SK-N-MC (cell line): ENCODE data around the gene TPM4.

Source experiments
- DNase-seq: peaks from one replicate; pipeline ENCODE4 v3.0.0-alpha.2; 2011; ENCODE audit warnings: low read depth, low spot score
- H3K27ac ChIP-seq: fragments of 200-600 bp; sonication (generic); 2 replicates; pipeline ENCODE4 v1.5.1; 2016; ENCODE audit warnings: mixed run types
- H3K36me3 ChIP-seq: fragments of 200-600 bp; sonication (generic); 2 replicates; pipeline ENCODE4 v1.6.1; 2017; ENCODE audit warnings: antibody characterized with exemption, low read length, mixed read lengths; ENCODE audit not compliant: insufficient read depth
- H3K4me3 ChIP-seq: fragments of 200-600 bp; sonication (generic); 2 replicates; pipeline ENCODE4 v1.5.1; 2016
- H3K9ac ChIP-seq: fragments of 200-600 bp; sonication (generic); 2 replicates; pipeline ENCODE4 v1.8.0; 2017; ENCODE audit warnings: mixed run types, mixed read lengths; ENCODE audit not compliant: insufficient read length
- H3K9me3 ChIP-seq: fragments of 200-600 bp; sonication (generic); 2 replicates; pipeline ENCODE4 v1.6.1; 2017; ENCODE audit warnings: low read depth, mild to moderate bottlenecking, antibody characterized with exemption, low read length, moderate library complexity, mixed read lengths
- EZH2 ChIP-seq: fragments of 200-600 bp; sonication (generic); IDR thresholded peaks from one replicate; pipeline ENCODE4 v1.6.1; 2017; ENCODE audit warnings: antibody characterized with exemption
- FOXP2 ChIP-seq: optimal IDR thresholded peaks from 2 replicates; pipeline ENCODE3; 2011; ENCODE audit warnings: mild to moderate bottlenecking, moderate library complexity; ENCODE audit not compliant: insufficient read depth; ENCODE audit errors: extremely low read length, control extremely low read depth
- POLR2AphosphoS5 ChIP-seq: IDR thresholded peaks from 2 replicates; pipeline ENCODE4 v1.6.1; 2012; ENCODE audit warnings: mild to moderate bottlenecking, low read depth, low read length, borderline replicate concordance

Gene TPM4

DNA sequence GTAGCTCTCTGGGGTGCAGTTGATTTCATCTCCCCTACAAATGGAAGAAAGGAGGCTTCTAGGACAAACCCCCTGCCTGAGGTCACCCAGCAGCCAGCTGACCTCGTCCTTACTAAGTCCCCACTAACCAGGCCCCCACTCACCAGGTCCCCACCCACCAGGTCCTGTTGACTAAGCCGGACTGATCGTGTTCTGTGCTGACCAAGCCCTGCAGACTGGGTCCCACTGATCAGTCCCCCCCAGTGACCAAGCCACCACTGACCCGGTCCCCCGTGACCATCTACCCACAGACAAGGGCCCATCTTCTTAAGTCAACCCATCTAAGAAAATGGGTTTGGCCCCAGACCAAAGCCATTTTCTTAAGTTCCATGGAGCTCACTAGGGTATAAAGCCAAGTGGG is 36.8 kb upstream of the TPM4 start:
- no peaks in the 10 kb centered on the region for H3K36me3 ChIP-seq
- H3K4me3 ChIP-seq = no peak overlapping the region
- TF ChIP-seq EZH2 = no peak
- no peak for TF ChIP-seq FOXP2
- no peak for TF ChIP-seq POLR2AphosphoS5
- H3K9ac ChIP-seq = no peak overlapping the region
- no peak overlapping the region for H3K27ac ChIP-seq
- H3K9me3 ChIP-seq = no peaks in the 10 kb centered on the region
- DNase-seq = no peak

DNA sequence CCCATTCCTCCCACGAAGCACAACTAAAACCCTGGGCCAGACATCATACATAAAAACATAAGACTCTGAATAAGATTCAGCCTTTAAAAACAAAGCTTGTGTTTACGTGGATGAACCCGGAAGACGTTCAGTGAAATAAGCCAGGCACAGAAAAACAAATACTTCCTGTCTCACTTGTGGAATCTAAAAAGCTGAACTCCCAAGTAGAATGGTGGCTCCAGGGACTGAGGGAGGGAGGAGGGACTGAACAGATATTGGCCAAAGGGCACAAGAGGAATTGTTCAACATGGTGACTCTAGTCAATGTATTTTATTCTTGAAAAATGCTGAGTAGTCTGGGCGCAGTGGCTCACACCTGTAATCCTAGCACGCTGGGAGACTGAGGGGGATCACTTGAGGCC is 35.7 kb upstream of the TPM4 start:
- Histone ChIP-seq H3K36me3 (no peaks in the 10 kb centered on the region), H3K27ac (no peak overlapping the region), H3K9me3 (no peaks in the 10 kb centered on the region), H3K4me3 (no peak overlapping the region), H3K9ac (no peak overlapping the region)
- no peak for TF ChIP-seq POLR2AphosphoS5
- no peak for TF ChIP-seq FOXP2
- TF ChIP-seq EZH2 = no peak
- no peak for DNase-seq

DNA sequence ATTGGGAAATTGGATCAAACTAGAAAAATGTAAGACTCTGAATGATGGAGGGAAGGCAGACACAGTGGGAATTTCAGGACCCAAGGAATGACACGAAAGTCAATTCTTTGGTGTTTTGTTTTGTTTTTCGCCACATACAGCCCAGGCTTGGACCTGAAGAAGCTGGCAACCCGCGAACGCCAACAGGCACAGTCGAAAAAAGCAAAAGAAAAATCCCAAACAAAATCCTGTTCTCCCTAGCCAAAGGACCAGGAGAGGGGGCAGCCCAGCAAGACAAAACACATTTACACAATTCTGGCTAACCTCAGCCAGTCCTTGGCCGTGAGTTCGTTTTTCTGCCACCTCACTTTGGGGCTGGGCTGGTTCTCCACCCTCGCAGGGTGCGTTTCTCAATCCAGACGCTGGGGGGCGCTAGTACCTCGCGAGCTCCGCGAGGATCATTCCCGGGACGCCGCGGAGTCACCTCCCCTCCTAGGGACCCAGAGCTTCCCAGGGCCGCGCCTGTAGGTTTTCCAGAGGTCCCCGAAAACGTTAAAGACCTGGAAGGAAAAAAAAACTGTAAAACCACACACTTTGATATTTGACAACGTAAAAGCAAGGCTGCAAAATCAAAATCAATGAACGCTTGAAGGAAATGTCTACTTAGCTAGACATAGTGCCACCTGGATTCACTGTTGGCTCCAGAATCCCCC is 34.9 kb upstream of the TPM4 start:
- Histone ChIP-seq H3K9me3 (no peaks in the 10 kb centered on the region), H3K9ac (no peak overlapping the region), H3K36me3 (no peaks in the 10 kb centered on the region), H3K4me3 (peak overlapping the region; percentile 49), H3K27ac (no peak overlapping the region)
- DNase-seq = no peak
- no peak for TF ChIP-seq FOXP2
- no peak for TF ChIP-seq EZH2
- TF ChIP-seq POLR2AphosphoS5 = no peak

DNA sequence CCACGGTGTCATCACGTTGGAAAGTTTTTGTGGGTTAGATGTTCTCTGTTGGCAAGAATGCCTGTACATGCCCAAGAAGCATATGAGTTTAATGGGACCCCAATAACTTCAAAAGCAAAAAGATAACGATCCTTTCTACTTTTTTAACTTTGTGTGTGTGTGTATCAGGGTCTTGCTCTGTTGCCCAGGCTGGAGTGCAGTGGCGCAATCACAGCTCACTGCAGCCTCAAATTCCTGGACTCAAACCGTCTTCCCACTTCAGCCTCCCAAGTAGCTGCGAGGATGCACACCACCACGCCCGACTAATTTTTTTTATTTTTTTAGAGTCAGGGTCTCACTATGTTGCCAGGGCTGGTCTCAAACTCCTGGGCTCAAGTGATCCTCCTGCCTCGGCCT is 34.3 kb upstream of the TPM4 start:
- TF ChIP-seq FOXP2 (no peak), EZH2 (no peak), POLR2AphosphoS5 (no peak)
- Histone ChIP-seq H3K27ac (no peak overlapping the region), H3K36me3 (no peaks in the 10 kb centered on the region), H3K9me3 (no peaks in the 10 kb centered on the region), H3K9ac (no peak overlapping the region), H3K4me3 (peak overlapping the region; percentile 45)
- DNase-seq = no peak

DNA sequence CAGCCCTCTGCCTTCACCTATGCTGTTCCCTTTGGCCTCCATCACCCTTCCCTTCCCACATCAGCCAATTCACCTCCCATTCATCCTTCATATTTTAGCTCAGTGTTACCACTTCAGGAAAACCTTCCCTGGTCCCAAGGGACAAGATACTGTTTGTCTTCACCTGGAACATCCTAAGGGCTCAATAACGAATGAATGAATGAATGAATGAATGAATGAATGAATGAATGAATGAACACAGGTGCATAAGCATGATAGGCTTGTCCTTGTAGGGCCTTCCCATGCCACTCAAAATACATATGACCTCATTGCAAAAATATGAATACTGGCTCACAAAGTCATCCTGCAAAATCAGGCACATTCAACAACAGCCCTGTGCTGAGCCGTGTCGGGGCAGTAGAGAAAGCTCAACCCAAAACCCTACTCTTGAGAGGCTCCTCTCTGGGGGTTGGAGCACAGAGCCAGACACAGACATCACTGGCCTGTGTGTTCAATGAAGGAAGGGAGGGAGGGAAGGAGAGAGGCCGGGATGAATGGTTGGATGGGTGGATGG is 33.7 kb upstream of the TPM4 start:
- H3K4me3 ChIP-seq = no peak overlapping the region
- no peak overlapping the region for H3K9ac ChIP-seq
- no peak for DNase-seq
- H3K27ac ChIP-seq = no peak overlapping the region
- no peaks in the 10 kb centered on the region for H3K36me3 ChIP-seq
- no peaks in the 10 kb centered on the region for H3K9me3 ChIP-seq
- TF ChIP-seq POLR2AphosphoS5 (no peak), EZH2 (no peak), FOXP2 (no peak)

DNA sequence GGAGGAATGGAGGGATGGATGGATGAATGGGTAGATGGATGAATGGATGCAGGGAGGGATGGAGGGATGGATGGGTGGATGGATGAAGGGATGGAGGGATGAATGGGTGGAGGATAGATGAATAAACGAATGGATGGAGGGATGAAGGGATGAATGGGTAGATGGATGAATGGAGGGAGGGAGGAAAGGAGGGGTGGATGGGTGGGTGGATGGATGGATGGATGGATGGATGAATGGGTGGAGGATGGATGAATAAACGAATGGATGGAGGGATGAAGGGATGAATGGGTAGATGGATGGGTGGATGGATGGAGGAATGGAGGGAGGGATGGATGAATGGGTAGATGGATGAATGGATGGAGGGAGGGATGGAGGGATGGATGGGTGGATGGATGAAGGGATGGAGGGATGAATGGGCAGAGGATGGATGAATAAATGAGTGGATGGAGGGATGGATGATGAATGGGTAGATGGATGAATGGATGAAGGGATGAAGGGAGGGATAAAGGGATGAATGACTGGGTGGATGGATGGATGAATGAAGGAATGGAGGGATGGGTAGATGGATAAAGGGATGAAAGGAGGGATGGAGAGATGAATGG is 33.0 kb upstream of the TPM4 start:
- H3K36me3 ChIP-seq = no peaks in the 10 kb centered on the region
- no peak for DNase-seq
- H3K27ac ChIP-seq = no peak overlapping the region
- H3K9ac ChIP-seq = no peak overlapping the region
- H3K9me3 ChIP-seq = no peaks in the 10 kb centered on the region
- H3K4me3 ChIP-seq = no peak overlapping the region
- no peak for TF ChIP-seq EZH2
- TF ChIP-seq POLR2AphosphoS5 = no peak
- TF ChIP-seq FOXP2 = no peak

DNA sequence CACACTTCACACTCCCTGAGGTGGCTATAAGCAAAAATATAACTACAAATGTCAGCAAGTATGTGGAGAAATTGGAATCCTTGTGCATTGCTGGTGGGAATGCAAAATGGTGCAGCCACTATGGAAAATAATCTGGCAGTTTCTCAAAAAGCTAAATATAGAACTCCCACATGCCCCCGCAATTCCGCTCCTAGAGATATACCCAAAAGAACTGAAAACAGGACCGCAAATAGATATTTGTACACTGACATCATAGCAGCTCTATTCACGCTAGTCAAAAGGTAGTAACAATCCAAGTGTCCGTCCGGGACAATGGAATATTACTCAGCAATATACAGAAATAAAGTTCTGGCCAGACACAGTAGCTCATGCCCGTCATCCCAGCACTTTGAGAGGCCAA is 31.5 kb upstream of the TPM4 start:
- DNase-seq = no peak
- no peak overlapping the region for H3K9ac ChIP-seq
- no peaks in the 10 kb centered on the region for H3K36me3 ChIP-seq
- no peaks in the 10 kb centered on the region for H3K9me3 ChIP-seq
- TF ChIP-seq FOXP2 = no peak
- no peak for TF ChIP-seq POLR2AphosphoS5
- TF ChIP-seq EZH2 = no peak
- H3K4me3 ChIP-seq = no peak overlapping the region
- no peak overlapping the region for H3K27ac ChIP-seq

DNA sequence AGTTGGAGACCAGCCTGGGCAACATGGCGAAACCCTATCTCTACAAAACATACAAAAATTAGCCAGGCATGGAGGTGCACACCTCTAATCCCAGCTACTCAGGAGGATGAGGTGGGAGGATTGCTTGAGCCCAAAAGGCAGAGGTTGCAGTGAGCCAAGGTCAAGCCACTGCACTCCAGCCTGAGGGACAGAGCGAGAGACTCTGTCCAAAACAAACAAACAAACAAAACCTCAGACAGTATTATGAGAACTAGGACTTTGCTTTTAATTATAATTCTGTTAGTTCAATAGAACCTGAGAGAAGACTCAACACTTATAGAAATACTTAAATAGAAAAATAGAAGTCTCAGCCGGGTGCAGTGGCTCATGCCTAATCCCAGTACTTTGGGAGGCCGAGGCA is 31.1 kb upstream of the TPM4 start:
- DNase-seq = no peak
- Histone ChIP-seq H3K9ac (no peak overlapping the region), H3K9me3 (no peaks in the 10 kb centered on the region), H3K36me3 (no peaks in the 10 kb centered on the region), H3K27ac (no peak overlapping the region), H3K4me3 (no peak overlapping the region)
- no peak for TF ChIP-seq FOXP2
- TF ChIP-seq EZH2 = no peak
- no peak for TF ChIP-seq POLR2AphosphoS5

DNA sequence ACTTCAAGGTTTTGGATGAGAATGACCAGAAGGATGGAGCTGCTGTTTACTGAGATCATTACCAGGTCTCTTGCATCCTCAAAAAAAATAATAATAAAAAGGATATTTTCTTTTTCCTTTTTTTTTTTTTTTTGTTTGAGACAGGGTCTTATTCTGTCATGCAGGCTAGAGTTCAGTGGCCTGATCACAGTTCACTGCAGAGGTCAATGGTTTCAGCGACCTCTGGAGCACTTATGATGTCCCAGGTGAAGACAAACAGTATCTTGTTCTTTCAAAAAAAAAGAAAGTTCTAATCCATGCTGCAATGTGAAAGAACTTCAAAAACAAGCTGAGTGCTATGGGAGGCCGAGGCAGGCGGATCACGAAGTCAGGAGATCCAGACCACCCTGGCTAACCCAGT is 30.4 kb upstream of the TPM4 start:
- H3K9ac ChIP-seq = no peak overlapping the region
- no peaks in the 10 kb centered on the region for H3K9me3 ChIP-seq
- H3K27ac ChIP-seq = no peak overlapping the region
- no peak for DNase-seq
- TF ChIP-seq EZH2 = no peak
- no peak for TF ChIP-seq FOXP2
- no peak for TF ChIP-seq POLR2AphosphoS5
- no peaks in the 10 kb centered on the region for H3K36me3 ChIP-seq
- no peak overlapping the region for H3K4me3 ChIP-seq

DNA sequence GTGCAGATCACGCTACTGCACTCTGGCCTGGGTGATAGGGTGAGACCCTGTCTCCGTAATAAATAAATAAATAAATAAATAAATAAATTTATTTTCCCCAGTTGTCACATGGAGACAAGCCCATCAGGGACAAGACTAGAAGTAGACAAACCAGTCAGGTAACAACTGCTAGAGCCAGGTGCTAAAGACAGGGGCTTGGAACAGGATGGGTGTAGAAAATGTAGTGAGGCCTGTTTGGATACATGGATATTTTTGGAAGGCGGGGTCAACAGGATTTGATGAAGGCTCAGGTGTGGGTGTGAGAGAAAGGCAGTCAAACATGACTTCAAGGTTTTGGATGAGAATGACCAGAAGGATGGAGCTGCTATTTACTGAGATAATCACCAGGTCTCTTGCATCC is 27.7 kb upstream of the TPM4 start:
- no peaks in the 10 kb centered on the region for H3K9me3 ChIP-seq
- H3K9ac ChIP-seq = no peak overlapping the region
- no peak for DNase-seq
- no peak overlapping the region for H3K27ac ChIP-seq
- H3K36me3 ChIP-seq = no peaks in the 10 kb centered on the region
- no peak overlapping the region for H3K4me3 ChIP-seq
- no peak for TF ChIP-seq POLR2AphosphoS5
- TF ChIP-seq EZH2 = no peak
- no peak for TF ChIP-seq FOXP2
